CD4-positive, alpha-beta T cell treated with Interleukin-4 for 4 hours (primary cell): ENCODE measurements around the gene SPACA9.

Experiments used
- DNase-seq: peaks from one replicate; pipeline ENCODE4 v3.0.0-alpha.2; 2020

SPACA9 gene

GRCh38 chr9:132864277-132864676, 14.4 kb upstream of the SPACA9 start:
- DNase-seq, result no peak

- DNase-seq, result no peak
These were observed 14.0 kb upstream of the SPACA9 start for GRCh38 chr9:132864691-132865090.

GRCh38 chr9:132866898-132867297, 11.8 kb upstream of the SPACA9 start:
- no peak for DNase-seq

GRCh38 chr9:132869266-132869665, 9.4 kb upstream of the SPACA9 start:
- no peak for DNase-seq

GRCh38 chr9:132873403-132873802, 5.3 kb upstream of the SPACA9 start:
- no peak for DNase-seq

GRCh38 chr9:132875159-132875558, 3.5 kb upstream of the SPACA9 start:
- DNase-seq, result no peak

- DNase-seq, result no peak
These were observed 1.8 kb upstream of the SPACA9 start for GRCh38 chr9:132876849-132877248.

GRCh38 chr9:132877458-132877823, 1.3 kb upstream of the SPACA9 start:
- DNase-seq, result no peak

- peak; percentile 61 for DNase-seq
These were observed 639 bp upstream of the SPACA9 start, which contains the start of gene AK8 for GRCh38 chr9:132877824-132878694. AK8 (minus strand) TSS chr9:132878284; CDS start chr9:132878255, 29 bp downstream.

GRCh38 chr9:132879457-132880323, 992 bp downstream of the SPACA9 start:
- DNase-seq, result no peak

GRCh38 chr9:132880324-132880661, 1.6 kb downstream of the SPACA9 start:
- no peak for DNase-seq

- no peak for DNase-seq
These were observed 3.1 kb downstream of the SPACA9 start for GRCh38 chr9:132881826-132882225.

GRCh38 chr9:132882616-132883015, 3.9 kb downstream of the SPACA9 start:
- DNase-seq, result no peak

- DNase-seq, result no peak
These were observed 4.9 kb downstream of the SPACA9 start for GRCh38 chr9:132883349-132884294.

- no peak for DNase-seq
These were observed 7.1 kb downstream of the SPACA9 start for GRCh38 chr9:132885720-132886333.

GRCh38 chr9:132886334-132886725, 7.6 kb downstream of the SPACA9 start:
- no peak for DNase-seq

- DNase-seq, result no peak
These were observed 8.8 kb downstream of the SPACA9 start for GRCh38 chr9:132887181-132888120.

- no peak for DNase-seq
These were observed 9.5 kb downstream of the SPACA9 start for GRCh38 chr9:132888151-132888550.

GRCh38 chr9:132892400-132892799, 13.7 kb downstream of the SPACA9 start:
- DNase-seq, result no peak

GRCh38 chr9:132894346-132894745, 15.6 kb downstream of the SPACA9 start:
- DNase-seq, result no peak
